CD14-positive monocyte (primary cell): Measurements from ENCODE around the gene N4BP2L2. TPM values are rescaled to one million over a fixed set of nuclear protein-coding genes. Genes with fewer than 3 reads are reported as not detected.
A peak's percentile ranks its signal among the peaks of the same experiment; 100 is the strongest.

ENCODE experiments used
- DNase-seq, 3 donors: peaks; one replicate each; pipeline ENCODE4 v3.0.0-alpha.2; 2011 to 2022
- H2AFZ ChIP-seq: 2 replicates; pipeline ENCODE4 v1.6.0; 2012; ENCODE audit warnings: mild to moderate bottlenecking, low read depth, low read length, inconsistent platforms; ENCODE audit not compliant: insufficient read depth, poor library complexity, severe bottlenecking
- H3K27ac ChIP-seq, 2 donors: 1 replicate in 1 of 2; 2 replicates in 1 of 2; pipeline ENCODE4 v1.5.1; 2012 to 2013; ENCODE audit warnings: low read length in 2 of 2, control low read depth in 1 of 2, inconsistent platforms in 1 of 2, low read depth in 1 of 2, mild to moderate bottlenecking in 1 of 2
- H3K27me3 ChIP-seq, 2 donors: one replicate each; pipeline versions ENCODE4 v1.6.0 to v1.6.1; 2011 to 2013; ENCODE audit warnings: low read length in 2 of 2; ENCODE audit not compliant: control insufficient read depth in 2 of 2, insufficient read depth in 2 of 2
- H3K36me3 ChIP-seq, 2 donors: replicated peaks in 1 of 2; 1 replicate in 1 of 2; 2 replicates in 1 of 2; pipeline versions ENCODE4 v1.5.1 to v1.6.1; 2012 to 2013; ENCODE audit warnings: low read length in 2 of 2, control low read depth in 1 of 2, inconsistent platforms in 1 of 2, mild to moderate bottlenecking in 1 of 2; ENCODE audit not compliant: insufficient read depth in 2 of 2, control insufficient read depth in 1 of 2
- H3K4me1 ChIP-seq, 2 donors: 1 replicate in 1 of 2; 2 replicates in 1 of 2; pipeline versions ENCODE4 v1.5.1 to v1.6.1; 2012 to 2013; ENCODE audit warnings: low read length in 2 of 2, control low read depth in 1 of 2, inconsistent platforms in 1 of 2, mild to moderate bottlenecking in 1 of 2, moderate library complexity in 1 of 2; ENCODE audit not compliant: insufficient read depth in 2 of 2, control insufficient read depth in 1 of 2
- H3K4me2 ChIP-seq: replicated peaks from 2 replicates; pipeline ENCODE3; 2012; ENCODE audit warnings: low read length, moderate library complexity, mild to moderate bottlenecking; ENCODE audit not compliant: poor library complexity, severe bottlenecking; ENCODE audit errors: extremely low read depth
- H3K4me3 ChIP-seq, 3 experiments: fragments of 200-600 bp in 1 of 3; sonication (generic) in 1 of 3; replicated peaks in 1 of 3; 1 replicate in 2 of 3; 2 replicates in 1 of 3; pipeline ENCODE4 v1.5.1; 2011 to 2013; ENCODE audit warnings: low read length in 3 of 3, mild to moderate bottlenecking in 3 of 3, control low read depth in 2 of 3, low read depth in 2 of 3, inconsistent platforms in 1 of 3, moderate library complexity in 1 of 3
- H3K79me2 ChIP-seq: 2 replicates; pipeline ENCODE4 v1.6.0; 2012; ENCODE audit warnings: mild to moderate bottlenecking, control low read depth, inconsistent platforms, low read length, moderate library complexity; ENCODE audit not compliant: insufficient read depth
- H3K9ac ChIP-seq: 2 replicates; pipeline ENCODE4 v1.6.0; 2017; ENCODE audit warnings: low read length, mild to moderate bottlenecking; ENCODE audit not compliant: insufficient read depth, poor library complexity, severe bottlenecking
- H3K9me3 ChIP-seq, 2 donors: replicated peaks in 1 of 2; 1 replicate in 1 of 2; 2 replicates in 1 of 2; pipeline versions ENCODE4 v1.5.1 to v1.6.1; 2012 to 2013; ENCODE audit warnings: low read length in 2 of 2, control low read depth in 1 of 2; ENCODE audit not compliant: control insufficient read depth in 1 of 2, insufficient read depth in 1 of 2
- H4K20me1 ChIP-seq: 2 replicates; pipeline ENCODE4 v1.6.0; 2012; ENCODE audit warnings: mild to moderate bottlenecking, low read length, control low read depth, moderate library complexity; ENCODE audit not compliant: insufficient read depth
- H3K27ac Mint-ChIP-seq, 7 donors: one replicate each; pipeline ENCODE4 v1.8.0; 2020; ENCODE audit warnings: mild to moderate bottlenecking in 7 of 7, mixed read lengths in 7 of 7, moderate library complexity in 6 of 7, inconsistent platforms in 2 of 7
- H3K27me3 Mint-ChIP-seq, 3 donors: one replicate each; pipeline ENCODE4 v1.8.0; 2021 to 2022; ENCODE audit warnings: low read depth in 3 of 3, mild to moderate bottlenecking in 3 of 3, mixed read lengths in 3 of 3, moderate library complexity in 3 of 3, inconsistent platforms in 1 of 3
- H3K36me3 Mint-ChIP-seq, 2 donors: one replicate each; pipeline ENCODE4 v1.8.0; 2020; ENCODE audit warnings: mixed read lengths in 2 of 2, inconsistent platforms in 1 of 2, mild to moderate bottlenecking in 1 of 2
- H3K4me1 Mint-ChIP-seq: one replicate; pipeline ENCODE4 v1.8.0; 2020; ENCODE audit warnings: mild to moderate bottlenecking, mixed read lengths
- H3K4me3 Mint-ChIP-seq, 2 donors: one replicate each; pipeline ENCODE4 v1.8.0; 2020; ENCODE audit warnings: mild to moderate bottlenecking in 2 of 2, mixed read lengths in 2 of 2, moderate library complexity in 1 of 2
- H3K9me3 Mint-ChIP-seq, 7 donors: one replicate each; pipeline ENCODE4 v1.8.0; 2020 to 2022; ENCODE audit warnings: mixed read lengths in 7 of 7, mild to moderate bottlenecking in 6 of 7, moderate library complexity in 6 of 7, inconsistent platforms in 2 of 7
- WGBS: methylation state at CpG from one replicate; pipeline ENCODE4 v1.1.5; 2013; ENCODE audit warnings: missing lambda C conversion rate; ENCODE audit not compliant: insufficient coverage; 5-methylcytosine and 5-hydroxymethylcytosine counted together
- intact Hi-C, 2 donors: fragments of 100-400 bp; cut with micrococcal nuclease; formaldehyde crosslinking; loops; one replicate each; pipeline versions ENCODE4 v1.15.0 to v1.15.1; 2023
- polyA plus RNA-seq, 3 donors: library from polyadenylated mRNA; depleted of rRNA in 1 of 3; unstranded in 2 of 3; stranded (reverse) in 1 of 3; fragments of 300-500 nt in 2 of 3; fragments of >200 nt in 1 of 3; fragmentation: Illumina TruSeq in 2 of 3; gene quantifications; 1 replicate in 2 of 3; 2 replicates in 1 of 3; pipeline ENCODE4 v1.2.3, GENCODE V29; 2012 to 2021
- TF ChIP-seq, protein P1 (sequence below): fragments of 200-600 bp; IDR thresholded peaks from one replicate; pipeline ENCODE4 v1.8.0; 2022; ENCODE audit warnings: antibody characterized with exemption, mild to moderate bottlenecking

The N4BP2L2 gene
- polyA plus RNA-seq, 3 donors = 94.2 to 105 (median 96.4) TPM

DNA sequence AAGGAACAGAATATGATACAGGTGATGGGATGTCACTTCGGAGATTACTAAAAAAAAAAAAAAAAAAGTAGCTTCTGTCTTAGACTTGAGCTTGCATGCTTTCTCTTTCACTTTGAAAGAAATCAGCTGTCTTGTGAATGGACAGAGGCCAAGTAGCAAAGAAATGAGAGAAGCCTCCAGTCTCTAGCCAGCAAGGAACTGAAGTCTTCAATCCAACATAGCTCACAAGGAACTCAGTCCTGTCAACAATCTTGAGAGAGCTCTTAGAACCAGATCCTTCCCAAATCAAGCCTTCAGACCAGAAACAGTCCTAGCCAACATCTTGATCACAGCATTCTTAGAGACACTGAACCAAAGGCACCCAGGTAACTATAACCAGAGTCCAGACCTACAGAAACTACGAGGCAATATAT lies 7.7 kb downstream of the N4BP2L2 start:
- Histone ChIP-seq H3K4me3 (peak overlapping the region in 1 of 3 experiments; percentile 24), H3K79me2 (peaks cover 100% of the 10 kb centered on the region), H2AFZ (no peak overlapping the region), H3K9me3 (no peaks in the 10 kb centered on the region), H3K27me3 (no peaks in the 10 kb centered on the region), H3K4me2 (peak overlapping the region; percentile 47), H4K20me1 (peaks cover 80% of the 10 kb centered on the region), H3K4me1 (peaks cover 10 to 40% of the 10 kb centered on the region in 2 donors), H3K27ac (peak overlapping the region in 1 of 2 donors; percentile 77), H3K9ac (no peak overlapping the region), H3K36me3 (peaks cover 27 to 71% of the 10 kb centered on the region in 2 donors)
- DNase-seq = peak in 2 of 3 donors; percentile 5 to 11
- peaks cover 49% of the 10 kb centered on the region for H3K4me1 Mint-ChIP-seq
- no peaks in the 10 kb centered on the region for H3K9me3 Mint-ChIP-seq
- whole genome bisulfite sequencing = no CpG with 5 or more reads among the region's 2 CpGs
- TF ChIP-seq, protein P1, sequence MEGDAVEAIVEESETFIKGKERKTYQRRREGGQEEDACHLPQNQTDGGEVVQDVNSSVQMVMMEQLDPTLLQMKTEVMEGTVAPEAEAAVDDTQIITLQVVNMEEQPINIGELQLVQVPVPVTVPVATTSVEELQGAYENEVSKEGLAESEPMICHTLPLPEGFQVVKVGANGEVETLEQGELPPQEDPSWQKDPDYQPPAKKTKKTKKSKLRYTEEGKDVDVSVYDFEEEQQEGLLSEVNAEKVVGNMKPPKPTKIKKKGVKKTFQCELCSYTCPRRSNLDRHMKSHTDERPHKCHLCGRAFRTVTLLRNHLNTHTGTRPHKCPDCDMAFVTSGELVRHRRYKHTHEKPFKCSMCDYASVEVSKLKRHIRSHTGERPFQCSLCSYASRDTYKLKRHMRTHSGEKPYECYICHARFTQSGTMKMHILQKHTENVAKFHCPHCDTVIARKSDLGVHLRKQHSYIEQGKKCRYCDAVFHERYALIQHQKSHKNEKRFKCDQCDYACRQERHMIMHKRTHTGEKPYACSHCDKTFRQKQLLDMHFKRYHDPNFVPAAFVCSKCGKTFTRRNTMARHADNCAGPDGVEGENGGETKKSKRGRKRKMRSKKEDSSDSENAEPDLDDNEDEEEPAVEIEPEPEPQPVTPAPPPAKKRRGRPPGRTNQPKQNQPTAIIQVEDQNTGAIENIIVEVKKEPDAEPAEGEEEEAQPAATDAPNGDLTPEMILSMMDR = no peak
- H3K27ac Mint-ChIP-seq = peak overlapping the region; percentile 73 to 93 (median 82)
- peaks cover 38 to 77% of the 10 kb centered on the region in 2 donors for H3K36me3 Mint-ChIP-seq
- peak overlapping the region in 1 of 2 donors; percentile 25 for H3K4me3 Mint-ChIP-seq
- intact Hi-C loops = no loop called here
- peaks cover 0 to under 1% (median 0%) of the 10 kb centered on the region in 3 donors for H3K27me3 Mint-ChIP-seq

- peaks cover 31 to 70% of the 10 kb centered on the region in 2 donors for H3K36me3 Mint-ChIP-seq
Measured at GRCh38 chr13:32528358-32528757, 10.2 kb downstream of the N4BP2L2 start.

More at GRCh38 chr13:32528358-32528757, 10.2 kb downstream of the N4BP2L2 start:
- peaks cover 96% of the 10 kb centered on the region for H4K20me1 ChIP-seq
- no peak overlapping the region for H3K9ac ChIP-seq
- no peaks in the 10 kb centered on the region for H3K9me3 Mint-ChIP-seq
- H3K4me3 Mint-ChIP-seq = no peak overlapping the region
- intact Hi-C loops = no loop called here
- H3K4me1 ChIP-seq = peaks cover 6 to 18% of the 10 kb centered on the region in 2 donors
- DNase-seq = no peak
- H3K4me1 Mint-ChIP-seq = peaks cover 27% of the 10 kb centered on the region
- WGBS = no CpG with 5 or more reads among the region's 3 CpGs
- H3K79me2 ChIP-seq = peaks cover 99% of the 10 kb centered on the region
- H3K4me3 ChIP-seq = no peak overlapping the region
- no peak overlapping the region for H3K4me2 ChIP-seq
- H3K27me3 Mint-ChIP-seq = peaks cover 0 to 2% (median 0%) of the 10 kb centered on the region in 3 donors
- no peaks in the 10 kb centered on the region for H3K9me3 ChIP-seq
- TF ChIP-seq, protein P1 = no peak
- H3K27ac Mint-ChIP-seq = peak overlapping the region in 1 of 7 donors; percentile 2
- no peaks in the 10 kb centered on the region for H3K27me3 ChIP-seq
- peaks cover 39 to 71% of the 10 kb centered on the region in 2 donors for H3K36me3 ChIP-seq
- H3K27ac ChIP-seq = no peak overlapping the region
- H2AFZ ChIP-seq = no peak overlapping the region
